H9 (cell line): ENCODE results near the gene CSNK1G1. TPM values are rescaled to one million over a fixed set of nuclear protein-coding genes. Genes with fewer than 3 reads are reported as not detected.

ENCODE experiments used
- DNase-seq: peaks from one replicate; pipeline ENCODE4 v3.0.0-alpha.2; 2017
- H2AFZ ChIP-seq: one replicate; pipeline ENCODE4 v1.6.1; 2013; ENCODE audit warnings: mild to moderate bottlenecking, low read length, control low read depth, moderate library complexity
- H2AK5ac ChIP-seq: 2 replicates; pipeline ENCODE4 v1.6.1; 2013; ENCODE audit warnings: low read length, control low read depth, mixed read lengths; ENCODE audit not compliant: insufficient read length
- H2BK120ac ChIP-seq: one replicate; pipeline ENCODE4 v1.6.1; 2013; ENCODE audit warnings: low read depth, mild to moderate bottlenecking, low read length, control low read depth, inconsistent platforms; ENCODE audit not compliant: poor library complexity, severe bottlenecking
- H2BK12ac ChIP-seq: 2 replicates; pipeline ENCODE4 v1.6.1; 2013; ENCODE audit warnings: low read length, control low read depth, mixed read lengths, low read depth; ENCODE audit not compliant: insufficient read length
- H2BK15ac ChIP-seq: 2 replicates; pipeline ENCODE4 v1.6.1; 2013; ENCODE audit warnings: low read depth, low read length, control low read depth
- H2BK20ac ChIP-seq: one replicate; pipeline ENCODE4 v1.6.1; 2013; ENCODE audit warnings: low read depth, mild to moderate bottlenecking, low read length, control low read depth, inconsistent platforms; ENCODE audit not compliant: poor library complexity, severe bottlenecking
- H2BK5ac ChIP-seq: 2 replicates; pipeline ENCODE4 v1.6.1; 2013; ENCODE audit warnings: low read length, control low read depth, mixed read lengths; ENCODE audit not compliant: insufficient read length
- H3K14ac ChIP-seq: 2 replicates; pipeline ENCODE4 v1.6.1; 2013; ENCODE audit warnings: low read length, control low read depth; ENCODE audit not compliant: insufficient read depth
- H3K18ac ChIP-seq: 2 replicates; pipeline ENCODE4 v1.6.1; 2013; ENCODE audit warnings: low read depth, mild to moderate bottlenecking, mixed read lengths, low read length, control low read depth; ENCODE audit not compliant: insufficient read length
- H3K23ac ChIP-seq: 2 replicates; pipeline ENCODE4 v1.6.1; 2013; ENCODE audit warnings: low read length, control low read depth, mixed read lengths, low read depth; ENCODE audit not compliant: insufficient read length
- H3K23me2 ChIP-seq: 2 replicates; pipeline ENCODE4 v1.6.1; 2013; ENCODE audit warnings: low read depth, mild to moderate bottlenecking, mixed read lengths, low read length, control low read depth; ENCODE audit not compliant: insufficient read length, poor library complexity, severe bottlenecking
- H3K27ac ChIP-seq: 2 replicates; pipeline ENCODE4 v1.5.1; 2013; ENCODE audit warnings: low read length, control low read depth, mixed read lengths, low read depth; ENCODE audit not compliant: insufficient read length
- H3K27me3 ChIP-seq: 2 replicates; pipeline ENCODE4 v1.6.1; 2013; ENCODE audit warnings: low read length, control low read depth, inconsistent platforms; ENCODE audit not compliant: insufficient read depth
- H3K4ac ChIP-seq: 2 replicates; pipeline ENCODE4 v1.6.1; 2013; ENCODE audit warnings: low read depth, mild to moderate bottlenecking, control low read depth, inconsistent platforms, low read length, moderate library complexity
- H3K4me1 ChIP-seq: 2 replicates; pipeline ENCODE4 v1.6.1; 2013; ENCODE audit warnings: low read length, control low read depth, inconsistent platforms; ENCODE audit not compliant: insufficient read depth
- H3K4me2 ChIP-seq: 2 replicates; pipeline ENCODE4 v1.6.1; 2013; ENCODE audit warnings: low read length, control low read depth, mixed read lengths; ENCODE audit not compliant: insufficient read length, insufficient read depth
- H3K56ac ChIP-seq: 2 replicates; pipeline ENCODE4 v1.6.1; 2013; ENCODE audit warnings: low read depth, mild to moderate bottlenecking, mixed read lengths, low read length, control low read depth; ENCODE audit not compliant: insufficient read length
- H3K79me1 ChIP-seq: 2 replicates; pipeline ENCODE4 v1.6.1; 2013; ENCODE audit warnings: low read depth, mild to moderate bottlenecking, moderate library complexity, low read length, control low read depth, inconsistent platforms; ENCODE audit not compliant: insufficient read depth, poor library complexity, severe bottlenecking
- H3K79me2 ChIP-seq: 2 replicates; pipeline ENCODE4 v1.6.1; 2013; ENCODE audit warnings: low read length, control low read depth, inconsistent platforms; ENCODE audit not compliant: insufficient read depth
- H3K9ac ChIP-seq: 2 replicates; pipeline ENCODE4 v1.6.1; 2013; ENCODE audit warnings: low read length, control low read depth, mixed read lengths; ENCODE audit not compliant: insufficient read length; ENCODE audit errors: extremely low read depth
- H3K9me3 ChIP-seq: one replicate; pipeline ENCODE4 v1.6.1; 2013; ENCODE audit warnings: low read depth, low read length, inconsistent platforms; ENCODE audit not compliant: control insufficient read depth
- H3T11ph ChIP-seq: one replicate; pipeline ENCODE4 v1.6.1; 2013; ENCODE audit warnings: mild to moderate bottlenecking, low read length, control low read depth, inconsistent platforms
- H4K20me1 ChIP-seq: one replicate; pipeline ENCODE4 v1.6.1; 2013; ENCODE audit not compliant: control insufficient read depth, insufficient read length, insufficient read depth
- H4K5ac ChIP-seq: 2 replicates; pipeline ENCODE4 v1.6.1; 2013; ENCODE audit warnings: low read depth, mild to moderate bottlenecking, mixed read lengths, low read length, control low read depth; ENCODE audit not compliant: insufficient read length
- H4K8ac ChIP-seq: replicated peaks from 2 replicates; pipeline ENCODE4 v1.6.1; 2013; ENCODE audit warnings: low read length, control low read depth, mixed read lengths, low read depth; ENCODE audit not compliant: insufficient read length
- H4K91ac ChIP-seq: 2 replicates; pipeline ENCODE4 v1.6.1; 2013; ENCODE audit warnings: low read depth, mild to moderate bottlenecking, moderate library complexity, mixed read lengths, low read length, control low read depth; ENCODE audit not compliant: insufficient read length
- H3K27ac Mint-ChIP-seq, 3 experiments: 2 replicates in 2 of 3; 3 replicates in 1 of 3; pipeline ENCODE4 v1.8.0; 2020 to 2021; ENCODE audit warnings: mixed read lengths in 3 of 3, mild to moderate bottlenecking in 1 of 3, moderate library complexity in 1 of 3
- H3K27me3 Mint-ChIP-seq: 2 replicates; pipeline ENCODE4 v1.8.0; 2021; ENCODE audit warnings: low read depth, mild to moderate bottlenecking, moderate library complexity, mixed read lengths
- H3K36me3 Mint-ChIP-seq, 3 experiments: 2 replicates in 2 of 3; 3 replicates in 1 of 3; pipeline ENCODE4 v1.8.0; 2020 to 2021; ENCODE audit warnings: low read depth in 3 of 3, mixed read lengths in 3 of 3; ENCODE audit not compliant: insufficient read depth in 1 of 3
- H3K4me1 Mint-ChIP-seq, 2 experiments: 2 replicates each; pipeline ENCODE4 v1.8.0; 2020; ENCODE audit warnings: mixed read lengths in 2 of 2
- H3K4me3 Mint-ChIP-seq, 2 experiments: 2 replicates in 1 of 2; 3 replicates in 1 of 2; pipeline ENCODE4 v1.8.0; 2020 to 2021; ENCODE audit warnings: mild to moderate bottlenecking in 2 of 2, mixed read lengths in 2 of 2, moderate library complexity in 1 of 2
- H3K9me3 Mint-ChIP-seq, 2 experiments: 2 replicates in 1 of 2; 3 replicates in 1 of 2; pipeline ENCODE4 v1.8.0; 2020; ENCODE audit warnings: mild to moderate bottlenecking in 2 of 2, mixed read lengths in 2 of 2, moderate library complexity in 1 of 2
- total RNA-seq: library from RNA; stranded (reverse); gene quantifications from 2 replicates; pipeline ENCODE4 v1.2.1, GENCODE V29; 2021
- TF ChIP-seq, protein P1 (sequence below): fragments of 200-600 bp; sonication (generic); conservative IDR thresholded peaks from 3 replicates; pipeline ENCODE4 v1.8.0; 2021; ENCODE audit warnings: antibody characterized with exemption, mild to moderate bottlenecking

The CSNK1G1 gene
- total RNA-seq, 1 experiment from 2014 or later, result 17.1 TPM

GRCh38 chr15:64251658-64252057, 104.3 kb downstream of the CSNK1G1 start:
- Histone ChIP-seq H3K14ac (no peak overlapping the region), H3K23ac (no peak overlapping the region), H3K79me1 (no peaks in the 10 kb centered on the region), H4K91ac (no peak overlapping the region), H2AFZ (no peak overlapping the region), H3T11ph (no peak overlapping the region), H3K23me2 (no peaks in the 10 kb centered on the region), H3K4me2 (no peak overlapping the region), H3K27ac (no peak overlapping the region), H2BK20ac (no peak overlapping the region), H2BK5ac (no peak overlapping the region), H4K8ac (no peak overlapping the region), H3K9ac (no peak overlapping the region), H3K79me2 (no peaks in the 10 kb centered on the region), H3K18ac (no peak overlapping the region), H2BK120ac (no peak overlapping the region), H2BK12ac (no peak overlapping the region), H2AK5ac (no peak overlapping the region), H2BK15ac (no peak overlapping the region), H3K27me3 (no peaks in the 10 kb centered on the region), H3K9me3 (no peaks in the 10 kb centered on the region), H3K4me1 (peaks cover 6% of the 10 kb centered on the region; the same call in 1 of the 2 replicates), H4K5ac (no peak overlapping the region), H3K56ac (no peak overlapping the region), H4K20me1 (no peaks in the 10 kb centered on the region), H3K4ac (no peak overlapping the region)
- TF ChIP-seq, protein P1, sequence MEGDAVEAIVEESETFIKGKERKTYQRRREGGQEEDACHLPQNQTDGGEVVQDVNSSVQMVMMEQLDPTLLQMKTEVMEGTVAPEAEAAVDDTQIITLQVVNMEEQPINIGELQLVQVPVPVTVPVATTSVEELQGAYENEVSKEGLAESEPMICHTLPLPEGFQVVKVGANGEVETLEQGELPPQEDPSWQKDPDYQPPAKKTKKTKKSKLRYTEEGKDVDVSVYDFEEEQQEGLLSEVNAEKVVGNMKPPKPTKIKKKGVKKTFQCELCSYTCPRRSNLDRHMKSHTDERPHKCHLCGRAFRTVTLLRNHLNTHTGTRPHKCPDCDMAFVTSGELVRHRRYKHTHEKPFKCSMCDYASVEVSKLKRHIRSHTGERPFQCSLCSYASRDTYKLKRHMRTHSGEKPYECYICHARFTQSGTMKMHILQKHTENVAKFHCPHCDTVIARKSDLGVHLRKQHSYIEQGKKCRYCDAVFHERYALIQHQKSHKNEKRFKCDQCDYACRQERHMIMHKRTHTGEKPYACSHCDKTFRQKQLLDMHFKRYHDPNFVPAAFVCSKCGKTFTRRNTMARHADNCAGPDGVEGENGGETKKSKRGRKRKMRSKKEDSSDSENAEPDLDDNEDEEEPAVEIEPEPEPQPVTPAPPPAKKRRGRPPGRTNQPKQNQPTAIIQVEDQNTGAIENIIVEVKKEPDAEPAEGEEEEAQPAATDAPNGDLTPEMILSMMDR, result no peak
- Mint-ChIP-seq H3K4me1 (peaks cover 26 to 39% of the 10 kb centered on the region in 2 experiments), H3K27me3 (no peaks in the 10 kb centered on the region), H3K36me3 (peaks cover 0 to 6% (median 3%) of the 10 kb centered on the region in 3 experiments; a peak in 2 of 7 replicates), H3K4me3 (no peak overlapping the region), H3K27ac (0 out of 7 replicates have a peak overlapping the region, but pooled peaks of 1 of the 3 experiments have one; percentile 78), H3K9me3 (peaks cover 0 to 1% of the 10 kb centered on the region in 2 experiments; a peak in 1 of 5 replicates)
- no peak for DNase-seq
